ENCODE measurements around the gene C1orf21.

DNA sequence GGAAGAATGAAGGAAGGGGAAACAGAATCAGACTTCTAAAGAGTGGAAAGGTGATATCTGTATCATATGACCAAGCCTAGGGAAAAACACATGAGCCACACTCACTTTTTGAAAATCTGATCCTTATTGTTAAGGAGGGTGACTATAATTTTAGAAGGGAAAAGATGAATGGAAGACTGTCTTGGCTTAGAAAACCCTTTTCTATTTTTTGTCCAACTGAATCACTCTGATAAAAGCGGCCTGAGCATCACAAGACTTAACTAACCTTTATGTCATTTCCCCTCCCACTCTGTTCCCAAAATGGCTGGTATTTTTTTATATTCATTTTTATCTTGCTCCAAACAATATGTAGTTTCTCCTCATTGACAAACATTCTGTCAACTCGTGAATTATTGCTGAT lies 169.8 kb downstream of the C1orf21 start:
- TF ChIP-seq, protein P1, sequence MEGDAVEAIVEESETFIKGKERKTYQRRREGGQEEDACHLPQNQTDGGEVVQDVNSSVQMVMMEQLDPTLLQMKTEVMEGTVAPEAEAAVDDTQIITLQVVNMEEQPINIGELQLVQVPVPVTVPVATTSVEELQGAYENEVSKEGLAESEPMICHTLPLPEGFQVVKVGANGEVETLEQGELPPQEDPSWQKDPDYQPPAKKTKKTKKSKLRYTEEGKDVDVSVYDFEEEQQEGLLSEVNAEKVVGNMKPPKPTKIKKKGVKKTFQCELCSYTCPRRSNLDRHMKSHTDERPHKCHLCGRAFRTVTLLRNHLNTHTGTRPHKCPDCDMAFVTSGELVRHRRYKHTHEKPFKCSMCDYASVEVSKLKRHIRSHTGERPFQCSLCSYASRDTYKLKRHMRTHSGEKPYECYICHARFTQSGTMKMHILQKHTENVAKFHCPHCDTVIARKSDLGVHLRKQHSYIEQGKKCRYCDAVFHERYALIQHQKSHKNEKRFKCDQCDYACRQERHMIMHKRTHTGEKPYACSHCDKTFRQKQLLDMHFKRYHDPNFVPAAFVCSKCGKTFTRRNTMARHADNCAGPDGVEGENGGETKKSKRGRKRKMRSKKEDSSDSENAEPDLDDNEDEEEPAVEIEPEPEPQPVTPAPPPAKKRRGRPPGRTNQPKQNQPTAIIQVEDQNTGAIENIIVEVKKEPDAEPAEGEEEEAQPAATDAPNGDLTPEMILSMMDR (IDR thresholded peaks at IDR 0.05): no peak
- TF ChIP-seq POLR2AphosphoS5 (IDR thresholded peaks at IDR 0.05; ENCODE audit: low read depth, low read length) (no peak), SIN3A (IDR thresholded peaks at IDR 0.05; ENCODE audit: borderline replicate concordance, insufficient read depth, low read depth, low read length) (no peak)
- TF ChIP-seq, protein P2, sequence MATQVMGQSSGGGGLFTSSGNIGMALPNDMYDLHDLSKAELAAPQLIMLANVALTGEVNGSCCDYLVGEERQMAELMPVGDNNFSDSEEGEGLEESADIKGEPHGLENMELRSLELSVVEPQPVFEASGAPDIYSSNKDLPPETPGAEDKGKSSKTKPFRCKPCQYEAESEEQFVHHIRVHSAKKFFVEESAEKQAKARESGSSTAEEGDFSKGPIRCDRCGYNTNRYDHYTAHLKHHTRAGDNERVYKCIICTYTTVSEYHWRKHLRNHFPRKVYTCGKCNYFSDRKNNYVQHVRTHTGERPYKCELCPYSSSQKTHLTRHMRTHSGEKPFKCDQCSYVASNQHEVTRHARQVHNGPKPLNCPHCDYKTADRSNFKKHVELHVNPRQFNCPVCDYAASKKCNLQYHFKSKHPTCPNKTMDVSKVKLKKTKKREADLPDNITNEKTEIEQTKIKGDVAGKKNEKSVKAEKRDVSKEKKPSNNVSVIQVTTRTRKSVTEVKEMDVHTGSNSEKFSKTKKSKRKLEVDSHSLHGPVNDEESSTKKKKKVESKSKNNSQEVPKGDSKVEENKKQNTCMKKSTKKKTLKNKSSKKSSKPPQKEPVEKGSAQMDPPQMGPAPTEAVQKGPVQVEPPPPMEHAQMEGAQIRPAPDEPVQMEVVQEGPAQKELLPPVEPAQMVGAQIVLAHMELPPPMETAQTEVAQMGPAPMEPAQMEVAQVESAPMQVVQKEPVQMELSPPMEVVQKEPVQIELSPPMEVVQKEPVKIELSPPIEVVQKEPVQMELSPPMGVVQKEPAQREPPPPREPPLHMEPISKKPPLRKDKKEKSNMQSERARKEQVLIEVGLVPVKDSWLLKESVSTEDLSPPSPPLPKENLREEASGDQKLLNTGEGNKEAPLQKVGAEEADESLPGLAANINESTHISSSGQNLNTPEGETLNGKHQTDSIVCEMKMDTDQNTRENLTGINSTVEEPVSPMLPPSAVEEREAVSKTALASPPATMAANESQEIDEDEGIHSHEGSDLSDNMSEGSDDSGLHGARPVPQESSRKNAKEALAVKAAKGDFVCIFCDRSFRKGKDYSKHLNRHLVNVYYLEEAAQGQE (IDR thresholded peaks at IDR 0.05; ENCODE audit: insufficient read depth in 1 of 2, low read depth in 2 of 2, low read length in 1 of 2): no peak

Data from Panc1 (cell line).